Transverse colon (tissue), 4 donors: ENCODE results near the gene ALG9. TPM values are rescaled to one million over a fixed set of nuclear protein-coding genes. Genes with fewer than 3 reads are reported as not detected.
"Not testable (repeated sequence)": the region's sequence is repeated elsewhere in the genome, so short reads cannot be mapped to it uniquely, and the experiment has no call there.

Experiments used
- DNase-seq: peaks from one replicate; pipeline ENCODE4 v3.0.0-alpha.2; 2019
- H3K27ac ChIP-seq, 4 donors: fragments of 200-600 bp; sonication (generic); 2 replicates each; pipeline ENCODE4 v1.5.1; 2016 to 2018; ENCODE audit warnings: inconsistent platforms in 4 of 4
- H3K27me3 ChIP-seq: fragments of 200-600 bp; sonication (generic); 2 replicates; pipeline ENCODE4 v1.5.1; 2017; ENCODE audit warnings: inconsistent platforms
- H3K36me3 ChIP-seq, 4 donors: fragments of 200-600 bp; sonication (generic); 2 replicates each; pipeline ENCODE4 v1.5.1; 2017 to 2019; ENCODE audit warnings: inconsistent platforms in 4 of 4
- H3K4me1 ChIP-seq, 4 donors: fragments of 200-600 bp; sonication (generic); 2 replicates each; pipeline ENCODE4 v1.5.1; 2017 to 2020; ENCODE audit warnings: inconsistent platforms in 4 of 4
- H3K4me3 ChIP-seq, 4 donors: fragments of 200-600 bp; sonication (generic); 1 replicate in 1 of 4; 2 replicates in 3 of 4; pipeline versions ENCODE4 v1.5.1 to v1.6.1; 2017 to 2019; ENCODE audit warnings: inconsistent platforms in 4 of 4
- H3K9me3 ChIP-seq, 2 donors: fragments of 200-600 bp; sonication (generic); 2 replicates each; pipeline ENCODE4 v1.5.1; 2017 to 2019; ENCODE audit warnings: inconsistent platforms in 2 of 2
- EP300 ChIP-seq: sonication (generic); formaldehyde crosslinking; IDR thresholded peaks from one replicate; pipeline ENCODE4 v1.6.1; 2017; ENCODE audit warnings: antibody characterized with exemption, low read depth
- POLR2A ChIP-seq: fragments of 450-650 bp; IDR thresholded peaks from one replicate; pipeline ENCODE4 v1.6.1; 2016; ENCODE audit warnings: antibody characterized with exemption, mild to moderate bottlenecking, moderate library complexity
- POLR2AphosphoS5 ChIP-seq, 3 donors: sonication (generic); formaldehyde crosslinking; IDR thresholded peaks; one replicate each; pipeline ENCODE4 v1.6.1; 2016; ENCODE audit warnings: antibody characterized with exemption in 3 of 3
- WGBS, 2 donors: methylation state at CpG; one replicate each; pipeline ENCODE4 v1.1.5; 2018; ENCODE audit warnings: low coverage in 1 of 2; 5-methylcytosine and 5-hydroxymethylcytosine counted together
- in situ Hi-C, 4 donors: fragments of 200-750 bp; cut with MboI; loops; one replicate each; pipeline versions ENCODE4 v1.15.0 to v1.15.1; 2017; ENCODE audit warnings: low sequenced_read_pairs in 3 of 4, low pct_ligation_motif_present in 1 of 4, low pct_unique_long_range_greater_than_20kb in 1 of 4
- intact Hi-C: fragments of 100-400 bp; cut with DNase I; formaldehyde crosslinking; loops from one replicate; pipeline ENCODE4 v1.15.1; 2023; ENCODE audit warnings: low total_unique reads
- total RNA-seq, 4 donors: library from RNA; depleted of rRNA; stranded (reverse); fragments of >200 nt; gene quantifications; one replicate each; pipeline ENCODE4 v1.1.0, GENCODE V29; 2016
- TF ChIP-seq, protein P1 (sequence below), 5 experiments: fragments of 200-600 bp in 3 of 5; fragments of 450-650 bp in 2 of 5; sonication (generic) in 3 of 5; IDR thresholded peaks; 1 replicate in 2 of 5; 2 replicates in 3 of 5; pipeline ENCODE4 v1.5.1; 2016 to 2017; ENCODE audit warnings: antibody characterized with exemption in 5 of 5, inconsistent platforms in 3 of 5, mild to moderate bottlenecking in 2 of 5, moderate library complexity in 1 of 5

The ALG9 gene
- total RNA-seq, 4 donors from 2014 or later = 18.4 to 51.1 (median 35.0) TPM

DNA sequence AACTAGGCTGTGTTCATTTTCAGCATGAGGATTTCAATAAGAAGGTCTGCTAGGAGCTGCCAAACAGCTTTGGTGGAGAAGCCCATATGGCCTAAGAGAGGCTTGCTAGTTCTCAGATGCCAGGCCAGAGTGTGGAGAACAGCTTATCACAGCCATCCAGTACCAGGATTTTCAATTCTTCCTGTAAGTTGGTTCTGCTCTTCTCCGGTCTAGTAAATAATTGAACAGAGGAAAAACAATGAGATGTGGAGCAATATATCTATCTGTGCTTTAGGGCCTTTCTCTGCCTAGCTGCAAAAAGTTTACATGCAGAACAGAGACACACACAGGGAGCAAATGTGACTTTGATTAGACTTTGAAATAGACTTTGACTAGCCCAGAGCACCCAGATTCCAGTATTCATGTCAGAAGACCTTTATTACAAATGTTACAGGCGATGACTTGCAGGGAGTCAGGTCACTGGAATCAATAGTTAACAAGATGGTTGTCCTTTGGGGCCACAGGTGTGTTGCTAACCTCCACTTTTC is 85.4 kb downstream of the ALG9 start:
- Histone ChIP-seq H3K36me3 (no peaks in the 10 kb centered on the region), H3K27ac (no peak overlapping the region), H3K27me3 (no peaks in the 10 kb centered on the region), H3K4me1 (peaks cover 0 to 11% (median 5%) of the 10 kb centered on the region in 4 donors), H3K9me3 (no peaks in the 10 kb centered on the region), H3K4me3 (no peak overlapping the region)
- DNase-seq = no peak
- no peak for TF ChIP-seq POLR2A
- no peak for TF ChIP-seq EP300
- TF ChIP-seq, protein P1, sequence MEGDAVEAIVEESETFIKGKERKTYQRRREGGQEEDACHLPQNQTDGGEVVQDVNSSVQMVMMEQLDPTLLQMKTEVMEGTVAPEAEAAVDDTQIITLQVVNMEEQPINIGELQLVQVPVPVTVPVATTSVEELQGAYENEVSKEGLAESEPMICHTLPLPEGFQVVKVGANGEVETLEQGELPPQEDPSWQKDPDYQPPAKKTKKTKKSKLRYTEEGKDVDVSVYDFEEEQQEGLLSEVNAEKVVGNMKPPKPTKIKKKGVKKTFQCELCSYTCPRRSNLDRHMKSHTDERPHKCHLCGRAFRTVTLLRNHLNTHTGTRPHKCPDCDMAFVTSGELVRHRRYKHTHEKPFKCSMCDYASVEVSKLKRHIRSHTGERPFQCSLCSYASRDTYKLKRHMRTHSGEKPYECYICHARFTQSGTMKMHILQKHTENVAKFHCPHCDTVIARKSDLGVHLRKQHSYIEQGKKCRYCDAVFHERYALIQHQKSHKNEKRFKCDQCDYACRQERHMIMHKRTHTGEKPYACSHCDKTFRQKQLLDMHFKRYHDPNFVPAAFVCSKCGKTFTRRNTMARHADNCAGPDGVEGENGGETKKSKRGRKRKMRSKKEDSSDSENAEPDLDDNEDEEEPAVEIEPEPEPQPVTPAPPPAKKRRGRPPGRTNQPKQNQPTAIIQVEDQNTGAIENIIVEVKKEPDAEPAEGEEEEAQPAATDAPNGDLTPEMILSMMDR (IDR thresholded peaks at IDR 0.05) = no peak
- no peak for TF ChIP-seq POLR2AphosphoS5 (IDR thresholded peaks at IDR 0.05)
- intact Hi-C loops (no loop called here), in situ Hi-C loops (loop anchor here in 2 of 4 donors (10.0 kb wide), 2 partner anchors 59 to 201 kb away; no protein-coding TSS in a partner anchor)
- WGBS, 2 donors = 40 to 62% methylated on average over 1 to 2 of the region's 2 CpGs

DNA sequence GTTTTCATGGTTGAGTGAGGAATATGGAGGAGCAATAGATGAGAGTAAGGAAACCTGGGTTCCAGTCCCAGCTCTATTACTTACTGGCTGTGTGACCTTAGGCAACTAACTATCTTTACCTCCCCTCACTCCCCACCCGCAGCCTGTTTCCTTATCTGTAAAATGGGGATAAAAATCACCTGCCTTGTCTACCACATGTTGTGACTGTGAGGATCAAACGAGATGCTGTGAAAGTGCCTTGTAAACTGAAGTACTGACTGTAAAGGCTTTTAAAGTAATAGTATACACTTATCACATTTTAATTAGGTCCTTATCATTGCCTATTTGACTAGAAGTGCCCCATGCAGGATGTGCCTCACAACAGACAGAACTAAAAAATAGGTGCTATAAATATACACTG is 86.3 kb downstream of the ALG9 start:
- Histone ChIP-seq H3K27ac (no peak overlapping the region), H3K4me3 (no peak overlapping the region), H3K4me1 (peaks cover 0 to 11% (median 5%) of the 10 kb centered on the region in 4 donors), H3K27me3 (no peaks in the 10 kb centered on the region), H3K36me3 (no peaks in the 10 kb centered on the region), H3K9me3 (no peaks in the 10 kb centered on the region)
- WGBS, 2 donors = 78 to 95% methylated on average over 2 of the region's 2 CpGs
- DNase-seq = no peak
- intact Hi-C loops (no loop called here), in situ Hi-C loops (loop anchor here in 2 of 4 donors (10.0 kb wide), 2 partner anchors 60 to 200 kb away; no protein-coding TSS in a partner anchor)
- TF ChIP-seq, protein P1 (IDR thresholded peaks at IDR 0.05) = no peak
- TF ChIP-seq EP300 (no peak), POLR2A (no peak), POLR2AphosphoS5 (IDR thresholded peaks at IDR 0.05) (no peak)

DNA sequence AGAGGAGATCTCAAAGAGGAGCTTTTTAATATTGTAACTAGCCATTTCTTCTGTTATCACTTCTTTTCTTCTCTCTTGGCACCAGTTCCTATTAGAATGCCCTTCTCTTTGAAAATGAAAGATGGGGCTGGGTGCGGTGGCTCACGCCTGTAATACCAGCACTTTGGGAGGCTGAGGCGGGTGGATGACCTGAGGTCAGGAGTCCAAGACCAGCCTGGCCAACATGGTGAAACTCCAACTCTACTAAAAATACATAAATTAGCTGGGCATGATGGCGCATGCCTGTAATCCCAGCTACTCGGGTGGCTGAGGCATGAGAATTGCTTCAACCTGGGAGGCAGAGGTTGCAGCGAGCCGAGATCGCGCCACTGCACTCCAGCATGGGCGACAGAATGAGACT is 87.1 kb downstream of the ALG9 start:
- peaks cover 0 to 11% (median 5%) of the 10 kb centered on the region in 4 donors for H3K4me1 ChIP-seq
- H3K27ac ChIP-seq, H3K36me3 ChIP-seq, DNase-seq, H3K9me3 ChIP-seq, intact Hi-C loops, H3K27me3 ChIP-seq, H3K4me3 ChIP-seq: not testable (repeated sequence)
- in situ Hi-C loops = loop anchor here in 2 of 4 donors (10.0 kb wide), 2 partner anchors 60 to 200 kb away; no protein-coding TSS in a partner anchor
- 95% methylated on average over 7 to 10 of the region's 10 CpGs for WGBS, 2 donors

DNA sequence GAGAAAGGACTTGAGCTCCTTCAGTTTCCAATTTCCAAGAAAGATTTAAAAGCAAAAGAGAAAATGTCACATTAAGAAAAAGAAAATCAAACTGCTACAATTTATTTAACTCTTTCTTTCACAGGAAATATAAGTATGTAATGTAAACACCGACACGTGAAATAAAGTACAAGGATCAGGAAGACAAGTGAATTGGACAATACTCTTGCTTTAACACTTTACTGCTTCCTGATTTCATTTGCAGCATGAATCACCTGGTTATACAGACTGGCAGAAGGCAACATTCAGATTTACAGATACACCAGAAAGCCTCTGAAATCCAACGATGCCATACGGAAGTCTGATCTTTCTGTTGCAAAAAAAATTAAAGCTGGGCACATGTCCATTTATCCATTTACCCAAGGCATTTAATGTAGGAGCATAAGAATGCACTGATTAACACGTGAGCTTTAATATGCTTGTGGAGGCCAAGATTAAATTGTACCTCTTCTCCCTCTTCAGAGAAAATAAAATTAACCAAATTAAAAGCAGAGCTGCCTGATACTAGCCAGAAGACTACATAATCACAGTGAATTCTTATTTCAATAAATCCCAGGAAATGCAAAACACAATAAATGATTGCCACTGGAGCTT is 89.2 kb downstream of the ALG9 start:
- Histone ChIP-seq H3K4me1 (peaks cover 0 to 13% (median 6%) of the 10 kb centered on the region in 4 donors), H3K4me3 (no peak overlapping the region), H3K27ac (peak overlapping the region in 1 of 4 donors; percentile 49), H3K36me3 (no peaks in the 10 kb centered on the region), H3K9me3 (no peaks in the 10 kb centered on the region), H3K27me3 (no peaks in the 10 kb centered on the region)
- 49 to 65% methylated on average over 5 of the region's 5 CpGs for WGBS, 2 donors
- no peak for DNase-seq
- in situ Hi-C loops (loop anchor here in 2 of 4 donors (10.0 kb wide), 2 partner anchors 63 to 197 kb away; no protein-coding TSS in a partner anchor), intact Hi-C loops (no loop called here)
- TF ChIP-seq POLR2A (no peak), EP300 (no peak), POLR2AphosphoS5 (IDR thresholded peaks at IDR 0.05) (no peak)
- TF ChIP-seq, protein P1 (IDR thresholded peaks at IDR 0.05) = no peak
